IPS-11a (cell line): ENCODE data around the gene IQCK.
"Not testable (repeated sequence)": the region's sequence is repeated elsewhere in the genome, so short reads cannot be mapped to it uniquely, and the experiment has no call there.

Experiments used
- H3K4me3 ChIP-seq: one replicate; pipeline ENCODE4 v1.5.1; 2013; ENCODE audit warnings: low read depth, low read length, control low read depth

IQCK gene, protein sequence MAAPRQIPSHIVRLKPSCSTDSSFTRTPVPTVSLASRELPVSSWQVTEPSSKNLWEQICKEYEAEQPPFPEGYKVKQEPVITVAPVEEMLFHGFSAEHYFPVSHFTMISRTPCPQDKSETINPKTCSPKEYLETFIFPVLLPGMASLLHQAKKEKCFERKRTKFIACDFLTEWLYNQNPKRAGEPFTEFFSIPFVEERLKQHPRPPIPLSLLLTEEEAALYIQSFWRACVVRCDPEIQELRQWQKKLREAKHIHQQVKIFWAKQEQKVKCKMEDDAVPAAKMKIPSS

DNA sequence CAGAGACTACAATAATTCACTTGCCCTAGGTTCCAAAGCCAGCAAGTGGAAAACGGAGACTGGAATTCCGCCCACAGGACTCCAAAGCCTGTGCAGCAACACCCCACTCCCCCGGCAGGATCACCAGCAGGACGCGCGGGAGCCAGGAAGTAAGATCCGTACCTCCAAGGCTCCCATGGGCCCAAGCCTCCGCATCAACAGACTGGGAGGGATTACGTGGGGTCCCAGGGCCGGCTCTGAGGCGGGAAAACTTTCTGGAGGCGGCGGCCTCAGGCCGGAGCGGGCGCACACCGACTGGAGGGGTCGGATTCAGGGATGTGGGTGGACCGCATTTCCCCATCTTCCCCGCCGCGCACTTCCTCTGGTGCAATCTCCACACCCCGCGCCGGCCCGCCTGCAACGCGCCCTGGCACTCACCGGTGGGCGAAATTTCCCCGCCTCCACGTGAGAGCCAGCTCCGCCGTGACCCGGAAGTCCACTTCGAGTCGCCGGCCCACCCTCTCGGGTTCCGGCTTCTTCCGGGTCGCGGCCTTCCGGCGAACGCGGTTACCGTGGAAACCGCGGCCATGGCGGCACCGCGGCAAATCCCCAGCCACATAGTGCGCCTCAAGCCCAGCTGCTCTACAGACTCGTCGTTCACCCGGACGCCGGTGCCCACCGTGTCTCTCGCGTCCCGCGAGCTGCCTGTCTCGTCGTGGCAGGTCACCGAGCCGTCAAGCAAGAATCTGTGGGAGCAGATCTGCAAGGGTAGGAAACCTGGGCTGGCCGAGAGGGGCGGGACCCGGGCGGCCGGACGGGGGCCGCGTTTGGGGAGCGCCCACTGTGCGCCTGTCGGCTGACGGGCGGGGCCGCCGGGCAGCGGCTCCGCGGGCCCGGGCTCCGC is at the start of gene IQCK, which contains the start of gene KNOP1:
TSS of gene IQCK (plus strand) at position 531 of the 883 bp plus-strand sequence. CDS start at position 567, 36 bp downstream.
TSS of gene KNOP1 (minus strand) at position 487 of the 883 bp plus-strand sequence. CDS start 3,192 bp downstream, outside the sequence.
- H3K4me3 ChIP-seq: peak within 1 kb of the TSS; percentile 95

DNA sequence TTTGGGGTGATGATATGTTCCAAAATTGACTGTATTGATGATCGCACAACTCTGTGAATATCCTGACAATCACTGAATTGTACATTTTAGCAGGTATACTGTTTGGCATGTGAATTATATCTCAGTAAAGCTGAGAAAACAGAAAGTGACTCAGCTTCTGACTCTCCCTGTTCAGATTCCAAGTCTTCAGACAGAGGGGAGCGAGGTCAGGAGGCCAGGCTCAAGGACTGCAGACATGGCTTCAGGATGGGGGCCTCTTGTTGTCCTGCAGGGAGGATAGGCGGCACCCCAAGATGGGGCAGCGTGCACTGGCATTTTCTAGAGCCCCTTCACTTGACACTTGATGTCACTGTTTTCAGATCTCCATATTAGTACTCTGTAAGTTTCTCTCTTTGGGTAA is 45.7 kb upstream of the IQCK start:
- no peak overlapping the region for H3K4me3 ChIP-seq

DNA sequence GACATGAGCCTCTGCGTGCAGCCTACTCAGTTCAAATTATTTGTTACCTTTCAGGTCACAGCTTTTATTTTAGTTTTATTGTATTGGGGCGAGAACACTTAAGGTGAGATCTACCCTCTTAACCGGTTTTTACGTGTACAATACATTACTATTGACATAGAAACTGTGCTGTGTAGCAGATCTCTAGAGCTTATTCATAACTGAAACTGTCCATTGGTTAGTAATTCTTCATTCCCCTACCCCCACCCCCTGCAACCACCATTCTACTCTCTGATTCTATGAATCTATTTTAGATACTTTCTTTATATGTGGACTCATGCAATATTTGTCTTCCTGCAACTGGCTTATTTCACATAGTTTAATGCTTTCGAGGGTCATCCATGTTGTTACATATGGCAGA is 43.6 kb upstream of the IQCK start:
- H3K4me3 ChIP-seq: no peak overlapping the region

DNA sequence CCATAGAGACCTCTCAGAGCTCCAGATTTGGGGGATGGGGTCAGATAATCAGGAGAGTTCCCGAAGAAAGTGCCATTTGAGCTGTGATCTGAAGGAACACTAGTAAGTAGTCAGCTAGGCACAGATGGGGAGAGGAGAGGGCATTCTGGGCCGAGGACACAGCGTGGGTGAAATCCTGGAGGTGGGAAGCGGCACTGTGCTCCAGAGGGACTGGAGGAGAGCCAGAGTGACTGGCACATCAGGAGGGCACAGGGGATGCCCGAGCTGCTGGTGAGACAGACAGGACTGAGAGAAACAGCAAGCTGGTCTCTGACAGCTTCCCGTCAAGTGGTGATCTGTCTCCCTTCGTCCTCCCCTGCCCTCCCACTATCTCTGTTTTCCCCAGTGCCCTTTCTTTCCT is 40.7 kb upstream of the IQCK start:
- no peak overlapping the region for H3K4me3 ChIP-seq

DNA sequence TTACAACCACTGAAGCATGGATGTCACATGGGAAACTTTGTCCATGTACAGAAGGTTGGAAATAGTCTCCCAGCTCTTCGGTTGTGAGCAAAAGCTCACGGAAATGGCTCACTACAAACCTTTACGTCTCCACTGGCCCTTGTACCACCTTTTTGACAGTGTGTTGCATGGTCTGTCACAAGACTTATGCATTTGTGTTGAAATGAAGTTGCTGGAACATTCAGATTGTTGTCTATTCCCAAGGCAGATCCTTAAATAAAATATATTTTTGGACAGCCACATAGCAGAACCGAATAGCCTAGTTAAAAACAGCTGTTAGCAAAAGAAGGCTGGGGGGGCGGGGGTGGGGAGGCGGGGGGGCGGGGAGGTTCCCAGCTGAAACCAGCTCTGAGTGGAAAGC is 39.3 kb upstream of the IQCK start:
- no peak overlapping the region for H3K4me3 ChIP-seq

DNA sequence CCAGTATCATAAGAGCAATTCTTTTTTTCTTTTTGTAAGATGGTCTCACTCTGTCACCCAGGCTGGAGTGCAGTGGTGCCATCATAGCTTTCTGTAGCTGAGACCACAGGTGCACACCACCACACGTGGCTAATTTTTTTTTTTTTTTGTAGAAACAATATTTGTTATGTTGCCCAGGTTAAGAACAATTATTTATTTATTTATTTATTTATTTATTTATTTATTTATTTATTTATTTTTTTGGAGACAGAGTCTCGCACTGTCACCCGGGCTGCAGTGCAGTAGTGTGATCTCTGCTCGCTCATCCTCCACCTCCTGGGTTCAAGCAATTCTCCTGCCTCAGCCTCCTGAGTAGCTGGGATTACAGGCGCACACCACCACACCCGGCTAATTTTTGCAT is 38.8 kb upstream of the IQCK start:
- not testable (repeated sequence) for H3K4me3 ChIP-seq

DNA sequence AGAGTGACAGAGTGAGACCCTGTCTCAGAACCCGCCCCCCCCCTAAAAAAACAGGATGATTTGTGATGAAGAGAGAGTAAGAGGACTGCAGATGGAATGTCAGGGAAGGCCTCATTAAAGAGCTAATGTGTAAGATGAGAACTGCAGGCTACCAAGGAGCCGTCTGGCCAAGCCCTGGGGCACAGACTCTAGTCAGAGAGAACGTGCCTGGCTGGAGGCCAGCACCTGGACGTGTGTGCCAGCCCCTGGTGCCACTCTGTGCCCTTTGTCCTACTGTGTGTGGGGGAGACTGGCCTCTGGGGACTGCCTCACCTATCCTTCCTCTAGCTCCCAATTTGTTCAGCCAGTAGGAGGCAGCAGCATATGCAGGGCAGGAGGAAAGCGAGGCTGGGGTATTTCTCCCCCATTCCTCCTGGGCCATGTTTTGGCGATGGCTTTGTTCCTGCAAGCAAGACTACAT is 37.2 kb upstream of the IQCK start:
- no peak overlapping the region for H3K4me3 ChIP-seq

DNA sequence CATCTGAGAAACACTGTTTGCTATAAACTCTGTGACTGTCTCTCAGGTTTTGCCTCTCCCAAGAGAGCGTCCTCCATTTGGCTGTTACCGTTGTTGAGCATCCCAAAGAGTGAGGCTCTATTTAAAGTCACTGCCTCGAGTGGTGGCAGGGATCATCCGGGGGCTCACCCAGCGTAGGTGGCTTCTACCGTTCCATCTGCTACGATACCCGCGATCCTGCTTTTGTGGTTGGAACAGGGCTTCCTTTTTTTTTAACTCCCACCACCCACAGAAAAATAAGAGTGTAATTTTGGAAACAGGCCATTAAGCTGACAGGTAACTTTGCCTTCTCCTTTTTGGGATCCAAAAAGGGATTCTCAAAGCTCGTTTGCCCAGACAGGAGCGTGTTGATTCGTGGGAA is 36.4 kb upstream of the IQCK start:
- no peak overlapping the region for H3K4me3 ChIP-seq

DNA sequence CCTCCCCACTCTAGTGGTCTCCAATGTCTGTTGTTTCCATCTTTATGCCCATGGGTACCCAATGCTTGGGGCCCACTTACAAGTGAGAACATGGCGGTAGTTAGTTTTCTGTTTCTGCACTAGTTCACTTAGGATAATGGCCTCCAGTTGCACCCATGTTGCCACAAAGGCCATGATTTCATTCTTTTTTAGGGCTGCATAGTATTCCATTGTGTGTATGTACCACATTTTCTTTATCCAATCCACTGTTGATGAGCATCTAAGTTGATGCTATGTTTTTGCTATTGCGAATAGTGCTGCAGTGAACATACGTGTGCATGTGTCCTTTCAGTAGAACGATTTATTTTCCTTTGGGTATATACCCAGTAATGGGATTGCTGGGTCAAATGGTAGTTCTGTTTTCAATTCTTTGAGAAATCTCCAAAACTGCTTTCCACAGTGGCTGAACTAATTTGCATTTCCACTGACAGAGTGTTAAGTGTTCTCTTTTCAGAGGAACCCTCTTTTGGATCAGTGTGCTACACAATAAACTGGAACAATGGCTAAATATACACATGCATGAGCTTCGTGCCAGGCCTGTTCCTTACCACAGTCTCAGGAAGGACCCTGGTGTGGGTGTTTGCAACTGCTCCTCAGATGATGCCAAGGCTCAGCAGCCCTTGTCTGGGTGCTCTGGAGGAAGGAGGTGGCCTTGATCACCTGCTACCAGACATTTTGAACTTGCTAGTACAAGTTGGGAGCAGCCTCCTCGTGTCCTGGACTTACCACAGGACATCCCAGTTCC is 34.4 kb upstream of the IQCK start:
- H3K4me3 ChIP-seq: no peak overlapping the region

DNA sequence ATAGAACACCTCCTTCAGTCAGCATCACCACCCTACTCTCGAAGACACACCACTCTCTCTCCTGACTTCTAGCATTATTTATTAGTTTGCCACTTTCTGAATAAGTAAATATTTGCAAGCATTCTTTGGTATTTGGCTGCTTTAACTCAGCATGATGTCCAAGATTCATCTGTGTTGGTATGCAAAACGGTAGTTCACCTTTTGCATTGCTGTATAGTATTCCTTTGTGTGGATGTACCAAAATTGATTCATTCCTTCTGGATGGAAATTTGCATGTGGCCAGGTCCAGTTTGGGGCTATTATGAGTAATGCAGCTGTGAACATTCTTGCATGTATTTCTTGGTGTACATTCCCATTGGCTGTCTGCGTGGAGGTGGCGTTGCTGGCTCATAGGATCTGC is 32.9 kb upstream of the IQCK start:
- no peak overlapping the region for H3K4me3 ChIP-seq

DNA sequence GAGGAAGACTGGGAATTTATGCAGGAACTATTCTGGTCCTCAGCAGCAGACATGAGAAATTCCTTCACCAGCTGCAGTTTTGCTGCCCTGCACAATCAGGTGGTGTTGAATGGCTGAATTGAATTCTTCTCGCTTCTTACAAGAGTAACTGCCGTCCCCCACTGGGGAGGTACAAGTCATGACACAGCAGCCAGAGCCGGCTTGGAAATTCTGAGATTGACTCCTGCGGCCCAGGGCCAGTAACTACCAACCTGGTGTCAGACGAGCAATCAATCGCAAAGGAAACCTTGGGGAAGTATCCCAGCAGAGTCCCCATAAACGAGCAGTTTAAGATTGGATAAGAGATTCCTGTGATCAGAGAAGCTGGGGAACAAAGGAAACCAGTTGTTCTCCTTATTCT is 30.8 kb upstream of the IQCK start:
- H3K4me3 ChIP-seq: no peak overlapping the region

DNA sequence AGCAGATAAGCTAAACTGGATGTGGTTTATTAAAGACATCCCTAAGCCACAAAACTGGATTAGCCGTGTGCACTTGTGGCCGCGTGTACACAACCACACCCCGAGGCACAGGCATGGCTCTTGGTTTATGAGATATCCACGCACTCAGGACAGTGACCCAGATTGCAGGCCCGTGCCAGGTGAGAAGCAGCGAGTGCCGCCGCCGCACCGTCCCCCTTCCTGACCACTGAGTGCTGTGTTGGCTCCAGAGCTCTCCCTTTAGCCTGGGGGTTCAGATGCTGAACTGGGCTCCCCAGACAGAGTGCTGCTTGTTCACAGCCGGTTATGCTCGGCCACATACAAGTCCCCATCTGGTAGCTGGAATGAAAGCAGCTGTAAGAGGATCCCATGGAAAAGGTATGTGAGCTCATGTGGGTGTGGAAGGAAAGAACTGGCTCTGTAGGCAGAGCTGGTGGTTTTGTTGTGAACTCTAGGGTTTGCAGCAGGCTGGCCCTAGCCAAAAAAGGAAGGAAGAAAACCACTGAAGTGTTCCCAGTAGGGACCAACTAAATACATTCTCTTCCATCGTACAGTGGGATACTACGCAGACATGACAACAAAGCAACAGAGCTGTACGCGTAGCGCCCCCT is 29.6 kb upstream of the IQCK start:
- H3K4me3 ChIP-seq: no peak overlapping the region

DNA sequence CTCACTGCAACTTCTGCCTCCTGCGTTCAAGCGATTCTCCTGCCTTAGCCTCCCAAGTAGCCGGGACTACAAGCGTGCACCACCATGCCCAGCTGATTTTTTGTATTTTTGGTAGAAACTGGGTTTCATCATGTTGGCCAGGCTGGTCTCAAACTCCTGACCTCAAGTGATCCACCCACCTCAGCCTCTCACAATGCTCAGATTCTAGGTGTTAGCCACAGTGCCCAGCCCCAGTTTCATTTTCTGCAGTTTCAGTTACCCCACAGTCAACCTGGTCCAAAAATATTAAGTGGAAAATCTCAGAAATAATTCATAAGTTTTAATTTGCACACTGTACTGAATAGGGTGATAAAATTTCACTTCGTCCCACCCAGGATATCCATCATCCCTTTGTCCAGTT is 28.7 kb upstream of the IQCK start:
- no peak overlapping the region for H3K4me3 ChIP-seq

DNA sequence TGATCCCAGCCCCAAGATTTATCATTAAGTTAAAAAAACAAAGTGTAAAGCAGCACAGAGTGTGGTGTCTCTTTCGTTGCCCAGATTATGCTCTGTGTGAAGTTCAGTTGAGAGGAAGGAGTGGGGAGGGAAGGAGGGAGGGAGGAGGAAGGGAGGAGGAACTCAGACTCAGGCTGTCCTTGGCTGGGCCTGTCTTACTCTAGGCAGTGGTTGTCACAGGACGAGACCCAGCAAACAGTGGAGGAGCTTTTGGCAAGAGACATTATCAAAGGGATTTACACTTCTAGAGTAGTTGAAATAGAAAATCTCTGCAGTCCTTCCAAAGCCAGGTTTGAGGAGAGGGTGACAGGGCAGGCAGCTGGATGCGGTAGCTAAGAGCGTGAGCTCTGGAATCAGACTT is 27.9 kb upstream of the IQCK start:
- no peak overlapping the region for H3K4me3 ChIP-seq

DNA sequence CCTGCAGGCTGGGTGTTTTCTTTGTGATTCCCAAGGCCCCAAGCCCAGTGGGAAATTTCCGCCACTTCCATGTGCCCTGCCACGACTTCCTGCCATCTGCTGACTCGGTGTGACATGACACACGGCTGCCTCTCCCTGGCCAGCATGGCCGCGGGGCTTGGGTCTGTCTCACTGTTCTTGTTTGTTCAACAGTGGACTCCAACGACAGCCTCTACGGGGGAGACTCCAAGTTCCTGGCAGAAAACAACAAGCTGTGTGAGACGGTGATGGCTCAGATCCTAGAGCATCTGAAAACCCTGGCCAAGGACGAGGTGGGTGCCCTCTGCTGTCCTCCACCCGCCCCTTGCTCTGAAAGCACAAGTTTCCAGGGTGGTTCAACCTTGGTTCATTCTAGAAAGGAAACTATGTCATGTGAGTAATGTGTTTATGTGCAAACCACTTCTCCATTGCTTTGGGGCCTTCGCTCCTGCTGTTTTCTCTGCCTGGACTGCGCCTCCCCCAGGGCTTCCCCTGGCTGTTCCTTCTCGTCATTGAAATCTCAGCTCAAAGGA is 26.8 kb upstream of the IQCK start:
- no peak overlapping the region for H3K4me3 ChIP-seq

DNA sequence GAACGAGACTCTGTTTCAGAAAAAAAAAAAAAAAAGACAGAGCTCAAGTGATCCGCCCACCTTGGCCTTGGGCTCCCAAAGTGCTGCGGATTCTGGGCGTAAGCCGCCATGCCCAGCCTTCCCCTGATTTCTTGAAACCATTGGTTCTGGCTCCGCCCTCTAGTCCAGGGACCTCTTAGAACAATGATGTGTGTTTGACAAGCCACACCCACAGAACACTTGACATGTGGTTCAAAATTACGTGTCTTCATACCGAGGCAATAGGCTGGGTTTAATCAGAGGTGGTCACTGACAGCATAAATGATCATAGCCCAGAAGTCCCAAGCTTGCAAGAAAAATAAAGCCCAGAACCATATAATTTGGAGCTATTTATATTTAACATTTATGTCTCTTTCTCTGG is 23.1 kb upstream of the IQCK start:
- no peak overlapping the region for H3K4me3 ChIP-seq

DNA sequence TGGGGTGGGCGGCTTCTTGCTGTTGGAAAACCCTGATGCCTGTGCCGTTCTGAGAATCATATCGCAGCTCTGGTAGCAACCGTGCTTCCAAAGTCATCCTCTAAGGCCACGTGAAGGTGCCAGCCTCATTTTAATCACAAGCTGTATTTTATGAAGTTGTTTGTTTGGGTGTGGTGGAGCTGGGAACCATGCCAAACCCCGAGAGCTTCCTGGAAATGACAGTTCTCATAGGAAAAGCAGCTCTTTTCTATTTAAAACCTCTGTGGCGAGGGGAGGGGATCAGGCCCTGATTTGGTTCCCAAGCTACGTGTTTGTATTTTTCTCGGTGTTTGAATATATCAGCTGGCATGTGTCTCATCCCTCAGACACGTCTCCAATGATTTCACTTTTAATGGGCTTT is 21.7 kb upstream of the IQCK start:
- H3K4me3 ChIP-seq: no peak overlapping the region

DNA sequence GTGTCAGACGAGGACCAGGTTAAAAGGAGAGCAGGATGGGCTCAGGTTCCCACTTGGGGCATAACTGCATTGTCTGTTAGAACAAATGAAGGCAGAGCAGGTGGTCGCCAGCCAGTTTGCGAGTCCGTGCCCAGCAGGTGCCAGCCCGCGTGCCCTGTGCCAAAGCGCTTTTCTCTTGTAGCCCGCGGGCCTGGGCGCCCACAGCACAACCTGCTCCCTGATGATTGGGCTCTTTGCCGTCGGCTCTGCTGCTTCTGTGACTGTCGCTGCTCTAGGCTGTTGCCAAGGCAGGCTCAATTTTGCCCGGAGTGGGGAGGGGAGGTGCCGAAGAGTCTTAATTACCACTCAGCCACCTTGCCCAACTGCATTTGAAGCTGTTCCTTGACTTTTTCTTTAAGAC is 21.1 kb upstream of the IQCK start:
- H3K4me3 ChIP-seq: no peak overlapping the region

DNA sequence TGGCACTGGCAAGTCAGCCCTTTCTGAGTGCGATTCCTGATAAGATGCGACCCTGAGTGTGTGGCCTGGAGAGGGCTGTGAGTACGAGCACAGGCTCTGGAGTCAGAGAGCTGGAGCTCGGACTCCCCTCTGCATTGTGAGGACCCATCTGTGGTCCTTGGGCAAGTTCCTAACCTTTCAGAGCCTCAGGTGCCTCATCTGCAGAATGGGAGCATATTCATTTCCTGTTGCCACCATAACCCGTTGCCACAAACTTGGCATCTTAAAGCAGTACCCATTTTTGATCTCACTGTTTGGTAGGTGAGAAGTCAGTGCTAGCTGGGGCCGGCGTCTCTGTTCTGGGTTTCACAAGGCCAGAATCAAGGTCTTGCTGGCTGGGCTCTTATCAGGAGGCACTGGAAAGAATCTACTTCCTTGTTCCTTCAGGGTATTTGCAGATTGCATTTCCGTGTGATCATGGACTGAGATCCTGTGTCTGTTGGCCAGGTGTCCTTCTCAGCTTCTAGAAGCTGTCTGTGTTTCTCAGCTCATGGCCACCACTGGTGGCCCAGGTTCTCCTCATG is 20.2 kb upstream of the IQCK start:
- H3K4me3 ChIP-seq: no peak overlapping the region
